Parathyroid adenoma (tissue), 2 donors: ENCODE data around the gene SLC2A13.

Source experiments
- H2AFZ ChIP-seq: fragments of 300-600 bp; sonication (generic); one replicate; pipeline ENCODE4 v1.7.0; 2017; ENCODE audit warnings: antibody characterized with exemption, mild to moderate bottlenecking
- H3K27ac ChIP-seq: fragments of 300-600 bp; sonication (generic); one replicate; pipeline ENCODE4 v1.7.0; 2017
- H3K27me3 ChIP-seq: fragments of 300-600 bp; sonication (generic); one replicate; pipeline ENCODE4 v1.7.0; 2017; ENCODE audit warnings: low read length; ENCODE audit not compliant: control insufficient read depth, insufficient read depth
- H3K36me3 ChIP-seq: fragments of 300-600 bp; sonication (generic); one replicate; pipeline ENCODE4 v1.7.0; 2017; ENCODE audit warnings: low read length; ENCODE audit not compliant: control insufficient read depth, insufficient read depth
- H3K4me1 ChIP-seq: fragments of 300-600 bp; sonication (generic); one replicate; pipeline ENCODE4 v1.7.0; 2017; ENCODE audit warnings: control low read depth
- H3K4me2 ChIP-seq: fragments of 300-600 bp; sonication (generic); one replicate; pipeline ENCODE4 v1.7.0; 2017; ENCODE audit warnings: low read length
- H3K4me3 ChIP-seq: fragments of 300-600 bp; sonication (generic); one replicate; pipeline ENCODE4 v1.7.0; 2017; ENCODE audit warnings: low read depth, low read length
- H3K79me2 ChIP-seq: fragments of 300-600 bp; sonication (generic); one replicate; pipeline ENCODE4 v1.7.0; 2017; ENCODE audit warnings: control low read depth
- H3K9ac ChIP-seq: fragments of 300-600 bp; sonication (generic); one replicate; pipeline ENCODE4 v1.7.0; 2017; ENCODE audit warnings: mild to moderate bottlenecking
- H3K9me3 ChIP-seq: fragments of 300-600 bp; sonication (generic); one replicate; pipeline ENCODE4 v1.7.0; 2017; ENCODE audit warnings: low read length; ENCODE audit not compliant: control insufficient read depth
- CTCF ChIP-seq: fragments of 300-600 bp; sonication (generic); IDR thresholded peaks from one replicate; pipeline ENCODE4 v1.7.0; 2017; ENCODE audit warnings: antibody characterized with exemption, mild to moderate bottlenecking
- donor health status: primary hyperparathyroidism.

SLC2A13 gene

GRCh38 chr12:39884616-39885125, 221.2 kb downstream of the SLC2A13 start:
- Histone ChIP-seq H3K79me2 (peaks cover 3% of the 10 kb centered on the region), H3K9ac (no peak overlapping the region), H3K36me3 (no peaks in the 10 kb centered on the region), H3K4me3 (no peak overlapping the region), H2AFZ (no peak overlapping the region), H3K4me1 (no peaks in the 10 kb centered on the region), H3K9me3 (no peaks in the 10 kb centered on the region), H3K27me3 (no peaks in the 10 kb centered on the region), H3K27ac (no peak overlapping the region), H3K4me2 (no peak overlapping the region)
- no peak for TF ChIP-seq CTCF

GRCh38 chr12:39883411-39883810, 222.5 kb downstream of the SLC2A13 start:
- Histone ChIP-seq H3K27ac (no peak overlapping the region), H2AFZ (no peak overlapping the region), H3K79me2 (peaks cover 13% of the 10 kb centered on the region), H3K36me3 (no peaks in the 10 kb centered on the region), H3K4me3 (no peak overlapping the region), H3K4me2 (no peak overlapping the region), H3K9ac (no peak overlapping the region), H3K27me3 (no peaks in the 10 kb centered on the region), H3K9me3 (no peaks in the 10 kb centered on the region), H3K4me1 (no peaks in the 10 kb centered on the region)
- TF ChIP-seq CTCF, result no peak

- TF ChIP-seq CTCF, result no peak
- Histone ChIP-seq H3K36me3 (no peaks in the 10 kb centered on the region), H3K9me3 (no peaks in the 10 kb centered on the region), H2AFZ (no peak overlapping the region), H3K27ac (no peak overlapping the region), H3K79me2 (peaks cover 23% of the 10 kb centered on the region), H3K4me2 (no peak overlapping the region), H3K9ac (no peak overlapping the region), H3K4me3 (no peak overlapping the region), H3K4me1 (no peaks in the 10 kb centered on the region), H3K27me3 (no peaks in the 10 kb centered on the region)
Observed at GRCh38 chr12:39878753-39879152, 227.1 kb downstream of the SLC2A13 start.

GRCh38 chr12:39875721-39876120, 230.2 kb downstream of the SLC2A13 start:
- no peak overlapping the region for H3K27ac ChIP-seq
- no peak overlapping the region for H2AFZ ChIP-seq
- H3K9me3 ChIP-seq, result no peaks in the 10 kb centered on the region
- H3K4me3 ChIP-seq, result no peak overlapping the region
- H3K4me1 ChIP-seq, result no peaks in the 10 kb centered on the region
- H3K36me3 ChIP-seq, result no peaks in the 10 kb centered on the region
- H3K27me3 ChIP-seq, result no peaks in the 10 kb centered on the region
- H3K9ac ChIP-seq, result no peak overlapping the region
- TF ChIP-seq CTCF, result no peak
- H3K79me2 ChIP-seq, result peaks cover 23% of the 10 kb centered on the region
- H3K4me2 ChIP-seq, result no peak overlapping the region

- H3K4me3 ChIP-seq, result no peak overlapping the region
- H3K9me3 ChIP-seq, result no peaks in the 10 kb centered on the region
- no peak overlapping the region for H3K4me2 ChIP-seq
- H3K27ac ChIP-seq, result no peak overlapping the region
- TF ChIP-seq CTCF, result no peak
- H3K9ac ChIP-seq, result no peak overlapping the region
- no peaks in the 10 kb centered on the region for H3K27me3 ChIP-seq
- H3K36me3 ChIP-seq, result no peaks in the 10 kb centered on the region
- H2AFZ ChIP-seq, result no peak overlapping the region
- no peaks in the 10 kb centered on the region for H3K4me1 ChIP-seq
- H3K79me2 ChIP-seq, result peaks cover 22% of the 10 kb centered on the region
Observed at GRCh38 chr12:39874785-39875184, 231.1 kb downstream of the SLC2A13 start.
